H9 (cell line): Measurements from ENCODE around the gene KNG1. TPM values are rescaled to one million over a fixed set of nuclear protein-coding genes. Genes with fewer than 3 reads are reported as not detected.

Source experiments
- DNase-seq: peaks from one replicate; pipeline ENCODE4 v3.0.0-alpha.2; 2017
- H2AFZ ChIP-seq: one replicate; pipeline ENCODE4 v1.6.1; 2013; ENCODE audit warnings: mild to moderate bottlenecking, low read length, control low read depth, moderate library complexity
- H2AK5ac ChIP-seq: 2 replicates; pipeline ENCODE4 v1.6.1; 2013; ENCODE audit warnings: low read length, control low read depth, mixed read lengths; ENCODE audit not compliant: insufficient read length
- H2BK120ac ChIP-seq: one replicate; pipeline ENCODE4 v1.6.1; 2013; ENCODE audit warnings: low read depth, mild to moderate bottlenecking, low read length, control low read depth, inconsistent platforms; ENCODE audit not compliant: poor library complexity, severe bottlenecking
- H2BK12ac ChIP-seq: 2 replicates; pipeline ENCODE4 v1.6.1; 2013; ENCODE audit warnings: low read length, control low read depth, mixed read lengths, low read depth; ENCODE audit not compliant: insufficient read length
- H2BK15ac ChIP-seq: 2 replicates; pipeline ENCODE4 v1.6.1; 2013; ENCODE audit warnings: low read depth, low read length, control low read depth
- H2BK20ac ChIP-seq: one replicate; pipeline ENCODE4 v1.6.1; 2013; ENCODE audit warnings: low read depth, mild to moderate bottlenecking, low read length, control low read depth, inconsistent platforms; ENCODE audit not compliant: poor library complexity, severe bottlenecking
- H2BK5ac ChIP-seq: 2 replicates; pipeline ENCODE4 v1.6.1; 2013; ENCODE audit warnings: low read length, control low read depth, mixed read lengths; ENCODE audit not compliant: insufficient read length
- H3K14ac ChIP-seq: 2 replicates; pipeline ENCODE4 v1.6.1; 2013; ENCODE audit warnings: low read length, control low read depth; ENCODE audit not compliant: insufficient read depth
- H3K18ac ChIP-seq: 2 replicates; pipeline ENCODE4 v1.6.1; 2013; ENCODE audit warnings: low read depth, mild to moderate bottlenecking, mixed read lengths, low read length, control low read depth; ENCODE audit not compliant: insufficient read length
- H3K23ac ChIP-seq: 2 replicates; pipeline ENCODE4 v1.6.1; 2013; ENCODE audit warnings: low read length, control low read depth, mixed read lengths, low read depth; ENCODE audit not compliant: insufficient read length
- H3K23me2 ChIP-seq: 2 replicates; pipeline ENCODE4 v1.6.1; 2013; ENCODE audit warnings: low read depth, mild to moderate bottlenecking, mixed read lengths, low read length, control low read depth; ENCODE audit not compliant: insufficient read length, poor library complexity, severe bottlenecking
- H3K27ac ChIP-seq: 2 replicates; pipeline ENCODE4 v1.5.1; 2013; ENCODE audit warnings: low read length, control low read depth, mixed read lengths, low read depth; ENCODE audit not compliant: insufficient read length
- H3K27me3 ChIP-seq: 2 replicates; pipeline ENCODE4 v1.6.1; 2013; ENCODE audit warnings: low read length, control low read depth, inconsistent platforms; ENCODE audit not compliant: insufficient read depth
- H3K4ac ChIP-seq: 2 replicates; pipeline ENCODE4 v1.6.1; 2013; ENCODE audit warnings: low read depth, mild to moderate bottlenecking, control low read depth, inconsistent platforms, low read length, moderate library complexity
- H3K4me1 ChIP-seq: 2 replicates; pipeline ENCODE4 v1.6.1; 2013; ENCODE audit warnings: low read length, control low read depth, inconsistent platforms; ENCODE audit not compliant: insufficient read depth
- H3K4me2 ChIP-seq: 2 replicates; pipeline ENCODE4 v1.6.1; 2013; ENCODE audit warnings: low read length, control low read depth, mixed read lengths; ENCODE audit not compliant: insufficient read length, insufficient read depth
- H3K56ac ChIP-seq: 2 replicates; pipeline ENCODE4 v1.6.1; 2013; ENCODE audit warnings: low read depth, mild to moderate bottlenecking, mixed read lengths, low read length, control low read depth; ENCODE audit not compliant: insufficient read length
- H3K79me1 ChIP-seq: 2 replicates; pipeline ENCODE4 v1.6.1; 2013; ENCODE audit warnings: low read depth, mild to moderate bottlenecking, moderate library complexity, low read length, control low read depth, inconsistent platforms; ENCODE audit not compliant: insufficient read depth, poor library complexity, severe bottlenecking
- H3K79me2 ChIP-seq: 2 replicates; pipeline ENCODE4 v1.6.1; 2013; ENCODE audit warnings: low read length, control low read depth, inconsistent platforms; ENCODE audit not compliant: insufficient read depth
- H3K9ac ChIP-seq: 2 replicates; pipeline ENCODE4 v1.6.1; 2013; ENCODE audit warnings: low read length, control low read depth, mixed read lengths; ENCODE audit not compliant: insufficient read length; ENCODE audit errors: extremely low read depth
- H3K9me3 ChIP-seq: one replicate; pipeline ENCODE4 v1.6.1; 2013; ENCODE audit warnings: low read depth, low read length, inconsistent platforms; ENCODE audit not compliant: control insufficient read depth
- H3T11ph ChIP-seq: one replicate; pipeline ENCODE4 v1.6.1; 2013; ENCODE audit warnings: mild to moderate bottlenecking, low read length, control low read depth, inconsistent platforms
- H4K20me1 ChIP-seq: one replicate; pipeline ENCODE4 v1.6.1; 2013; ENCODE audit not compliant: control insufficient read depth, insufficient read length, insufficient read depth
- H4K5ac ChIP-seq: 2 replicates; pipeline ENCODE4 v1.6.1; 2013; ENCODE audit warnings: low read depth, mild to moderate bottlenecking, mixed read lengths, low read length, control low read depth; ENCODE audit not compliant: insufficient read length
- H4K8ac ChIP-seq: replicated peaks from 2 replicates; pipeline ENCODE4 v1.6.1; 2013; ENCODE audit warnings: low read length, control low read depth, mixed read lengths, low read depth; ENCODE audit not compliant: insufficient read length
- H4K91ac ChIP-seq: 2 replicates; pipeline ENCODE4 v1.6.1; 2013; ENCODE audit warnings: low read depth, mild to moderate bottlenecking, moderate library complexity, mixed read lengths, low read length, control low read depth; ENCODE audit not compliant: insufficient read length
- H3K27ac Mint-ChIP-seq, 3 experiments: 2 replicates in 2 of 3; 3 replicates in 1 of 3; pipeline ENCODE4 v1.8.0; 2020 to 2021; ENCODE audit warnings: mixed read lengths in 3 of 3, mild to moderate bottlenecking in 1 of 3, moderate library complexity in 1 of 3
- H3K27me3 Mint-ChIP-seq: 2 replicates; pipeline ENCODE4 v1.8.0; 2021; ENCODE audit warnings: low read depth, mild to moderate bottlenecking, moderate library complexity, mixed read lengths
- H3K36me3 Mint-ChIP-seq, 3 experiments: 2 replicates in 2 of 3; 3 replicates in 1 of 3; pipeline ENCODE4 v1.8.0; 2020 to 2021; ENCODE audit warnings: low read depth in 3 of 3, mixed read lengths in 3 of 3; ENCODE audit not compliant: insufficient read depth in 1 of 3
- H3K4me1 Mint-ChIP-seq, 2 experiments: 2 replicates each; pipeline ENCODE4 v1.8.0; 2020; ENCODE audit warnings: mixed read lengths in 2 of 2
- H3K4me3 Mint-ChIP-seq, 2 experiments: 2 replicates in 1 of 2; 3 replicates in 1 of 2; pipeline ENCODE4 v1.8.0; 2020 to 2021; ENCODE audit warnings: mild to moderate bottlenecking in 2 of 2, mixed read lengths in 2 of 2, moderate library complexity in 1 of 2
- H3K9me3 Mint-ChIP-seq, 2 experiments: 2 replicates in 1 of 2; 3 replicates in 1 of 2; pipeline ENCODE4 v1.8.0; 2020; ENCODE audit warnings: mild to moderate bottlenecking in 2 of 2, mixed read lengths in 2 of 2, moderate library complexity in 1 of 2
- WGBS: extraction: QIAGEN DNeasy Blood & Tissue Kit; methylation state at CpG from one replicate; pipeline ENCODE4 v1.1.7; 2013; ENCODE audit warnings: missing lambda C conversion rate, low lambda C conversion rate, mixed read lengths; ENCODE audit not compliant: insufficient read length; ENCODE audit errors: extremely low coverage; 5-methylcytosine and 5-hydroxymethylcytosine counted together
- total RNA-seq: library from RNA; stranded (reverse); gene quantifications from 2 replicates; pipeline ENCODE4 v1.2.1, GENCODE V29; 2021
- TF ChIP-seq, protein P1 (sequence below): fragments of 200-600 bp; sonication (generic); conservative IDR thresholded peaks from 3 replicates; pipeline ENCODE4 v1.8.0; 2021; ENCODE audit warnings: antibody characterized with exemption, mild to moderate bottlenecking

Gene KNG1
- total RNA-seq, 1 experiment from 2014 or later: not detected

DNA sequence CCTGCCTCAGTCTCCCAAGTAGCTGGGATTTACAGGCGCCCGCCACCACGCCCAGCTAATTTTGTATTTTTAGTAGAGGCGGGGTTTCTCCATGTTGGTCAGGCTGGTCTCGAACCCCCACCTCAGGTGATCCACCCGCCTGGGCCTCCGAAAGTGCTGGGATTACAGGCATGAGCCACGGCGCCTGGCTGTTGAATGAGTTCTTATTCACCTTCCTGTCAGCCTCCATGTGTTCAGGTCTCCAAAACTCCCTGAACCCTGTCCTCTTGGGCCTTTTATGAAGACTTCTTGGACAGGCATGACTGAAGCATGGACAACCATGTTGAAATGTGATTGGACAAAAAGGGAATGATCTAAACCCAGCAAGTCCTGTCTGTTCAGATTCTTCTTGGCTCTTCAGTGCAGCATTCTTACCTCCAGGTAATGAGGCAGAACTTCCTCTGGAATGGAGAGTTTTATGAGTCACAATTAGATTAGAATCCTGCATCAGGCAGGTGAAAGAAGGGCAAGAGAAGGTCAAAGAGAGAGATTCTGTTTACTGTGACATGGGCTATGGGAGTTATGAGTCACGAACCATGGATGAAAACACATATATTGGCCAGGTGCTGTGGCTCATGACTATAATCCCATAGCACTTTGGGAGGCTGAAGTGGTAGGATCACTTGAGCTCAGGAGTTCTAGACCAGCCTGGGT lies 43.1 kb downstream of the KNG1 start:
- no peaks in the 10 kb centered on the region for H3K9me3 ChIP-seq
- H3K23me2 ChIP-seq: no peaks in the 10 kb centered on the region
- no peak overlapping the region for H3K18ac ChIP-seq
- H3K79me1 ChIP-seq: no peaks in the 10 kb centered on the region
- no peak overlapping the region for H3K27ac ChIP-seq
- H3K14ac ChIP-seq: no peak overlapping the region
- Mint-ChIP-seq H3K4me3 (no peak overlapping the region), H3K36me3 (no peaks in the 10 kb centered on the region), H3K9me3 (peaks cover 2 to 3% of the 10 kb centered on the region in 2 experiments; a peak in 4 of 5 replicates), H3K27me3 (peaks cover 2% of the 10 kb centered on the region; the same call in 1 of the 2 replicates), H3K27ac (0 out of 7 replicates have a peak overlapping the region, but pooled peaks of 1 of the 3 experiments have one; percentile 10), H3K4me1 (peaks cover 4 to 9% of the 10 kb centered on the region in 2 experiments; a peak in 3 of 4 replicates)
- TF ChIP-seq, protein P1, sequence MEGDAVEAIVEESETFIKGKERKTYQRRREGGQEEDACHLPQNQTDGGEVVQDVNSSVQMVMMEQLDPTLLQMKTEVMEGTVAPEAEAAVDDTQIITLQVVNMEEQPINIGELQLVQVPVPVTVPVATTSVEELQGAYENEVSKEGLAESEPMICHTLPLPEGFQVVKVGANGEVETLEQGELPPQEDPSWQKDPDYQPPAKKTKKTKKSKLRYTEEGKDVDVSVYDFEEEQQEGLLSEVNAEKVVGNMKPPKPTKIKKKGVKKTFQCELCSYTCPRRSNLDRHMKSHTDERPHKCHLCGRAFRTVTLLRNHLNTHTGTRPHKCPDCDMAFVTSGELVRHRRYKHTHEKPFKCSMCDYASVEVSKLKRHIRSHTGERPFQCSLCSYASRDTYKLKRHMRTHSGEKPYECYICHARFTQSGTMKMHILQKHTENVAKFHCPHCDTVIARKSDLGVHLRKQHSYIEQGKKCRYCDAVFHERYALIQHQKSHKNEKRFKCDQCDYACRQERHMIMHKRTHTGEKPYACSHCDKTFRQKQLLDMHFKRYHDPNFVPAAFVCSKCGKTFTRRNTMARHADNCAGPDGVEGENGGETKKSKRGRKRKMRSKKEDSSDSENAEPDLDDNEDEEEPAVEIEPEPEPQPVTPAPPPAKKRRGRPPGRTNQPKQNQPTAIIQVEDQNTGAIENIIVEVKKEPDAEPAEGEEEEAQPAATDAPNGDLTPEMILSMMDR: no peak
- H2BK20ac ChIP-seq: no peak overlapping the region
- DNase-seq: no peak
- H3K4ac ChIP-seq: no peak overlapping the region
- no peak overlapping the region for H3K9ac ChIP-seq
- H3K4me1 ChIP-seq: no peaks in the 10 kb centered on the region
- H2AK5ac ChIP-seq: no peak overlapping the region
- H4K20me1 ChIP-seq: no peaks in the 10 kb centered on the region
- no peak overlapping the region for H3T11ph ChIP-seq
- H4K91ac ChIP-seq: no peak overlapping the region
- H2AFZ ChIP-seq: no peak overlapping the region
- no peak overlapping the region for H2BK12ac ChIP-seq
- H3K4me2 ChIP-seq: no peak overlapping the region
- H2BK15ac ChIP-seq: no peak overlapping the region
- no peaks in the 10 kb centered on the region for H3K27me3 ChIP-seq
- H2BK5ac ChIP-seq: no peak overlapping the region
- no peak overlapping the region for H4K8ac ChIP-seq
- no peak overlapping the region for H4K5ac ChIP-seq
- no peak overlapping the region for H3K23ac ChIP-seq
- no peaks in the 10 kb centered on the region for H3K79me2 ChIP-seq
- H3K56ac ChIP-seq: no peak overlapping the region
- H2BK120ac ChIP-seq: no peak overlapping the region
- WGBS: no CpG with 5 or more reads among the region's 10 CpGs
